ENCODE data around the gene GCK. TPM values are rescaled to one million over a fixed set of nuclear protein-coding genes. Genes with fewer than 3 reads are reported as not detected.

The GCK gene
- polyA plus RNA-seq, 1 of the 3 experiments (the other 2 are of a cell fraction) = 1.6 TPM

DNA sequence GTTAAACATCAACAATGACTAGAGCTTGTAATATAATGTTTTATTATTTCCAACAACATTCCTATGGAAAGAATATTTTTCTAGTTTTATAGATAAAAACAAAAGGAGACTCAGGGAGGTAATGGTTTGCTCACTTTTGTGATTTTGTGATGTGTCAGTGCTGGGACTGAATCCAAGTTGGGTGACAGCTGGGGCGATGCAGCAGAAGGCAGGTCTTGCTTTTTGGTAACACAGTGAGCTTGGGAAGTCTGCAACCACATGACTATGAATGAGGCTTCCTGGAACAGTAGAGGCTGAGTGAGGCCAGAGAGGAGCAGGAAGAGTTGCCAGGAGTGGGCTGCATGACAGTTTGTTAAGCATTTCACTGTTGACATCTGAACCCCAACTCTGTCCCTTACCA, 6.7 kb upstream of the GCK start:
- H3K79me2 ChIP-seq (ENCODE audit: insufficient read depth) = peaks cover 2% of the 10 kb centered on the region; the same call in 1 of the 2 replicates
- peaks cover 6% of the 10 kb centered on the region; the same call in 1 of the 2 replicates for H3K27me3 ChIP-seq (ENCODE audit: insufficient read depth)
- H4K20me1 ChIP-seq (ENCODE audit: insufficient read depth) = no peaks in the 10 kb centered on the region
- POLR2A ChIA-PET = interaction anchor here (0.6 to 1.6 kb wide), 5 partner anchors 22 to 128 kb away, joined by 3 to 5 read pairs (median 3); partner anchors contain the start of gene POLD2
- H3F3A ChIP-seq (replicated peaks; ENCODE audit: insufficient read depth) = peaks cover 8% of the 10 kb centered on the region
- H3K4me1 ChIP-seq (ENCODE audit: control insufficient read depth in 1 of 2, insufficient read depth in 2 of 2, low read depth in 1 of 2, low read length in 1 of 2) = no peaks in the 10 kb centered on the region
- WGBS (ENCODE audit: low lambda C conversion rate) = 9% methylated on average over 1 of the region's 1 CpG
- no peak for DNase-seq
- H2AFZ ChIP-seq (ENCODE audit: low read depth) = peak overlapping the region; percentile 26; the same call in 1 of the 2 replicates
- no peak for TF ChIP-seq IRF3 (IDR thresholded peaks at IDR 0.05; ENCODE audit: low read depth, low read length)
- TF ChIP-seq CTCF (IDR thresholded peaks at IDR 0.05) = no peak
- TF ChIP-seq NFIC (IDR thresholded peaks at IDR 0.05; ENCODE audit: borderline replicate concordance) = no peak
- no peak for TF ChIP-seq EP300 (IDR thresholded peaks at IDR 0.05; ENCODE audit: borderline replicate concordance in 1 of 2, low read depth in 1 of 2, low read length in 1 of 2)
- no peak for TF ChIP-seq TAF1 (IDR thresholded peaks at IDR 0.05; ENCODE audit: borderline replicate concordance, low read depth, low read length)
- TF ChIP-seq TCF12 (IDR thresholded peaks at IDR 0.05) = no peak
- no peak for TF ChIP-seq CHD2 (IDR thresholded peaks at IDR 0.05; ENCODE audit: low read length, partially characterized antibody)
- no peak for TF ChIP-seq MAX (IDR thresholded peaks at IDR 0.05; ENCODE audit: low read depth)
- TF ChIP-seq, protein P1, sequence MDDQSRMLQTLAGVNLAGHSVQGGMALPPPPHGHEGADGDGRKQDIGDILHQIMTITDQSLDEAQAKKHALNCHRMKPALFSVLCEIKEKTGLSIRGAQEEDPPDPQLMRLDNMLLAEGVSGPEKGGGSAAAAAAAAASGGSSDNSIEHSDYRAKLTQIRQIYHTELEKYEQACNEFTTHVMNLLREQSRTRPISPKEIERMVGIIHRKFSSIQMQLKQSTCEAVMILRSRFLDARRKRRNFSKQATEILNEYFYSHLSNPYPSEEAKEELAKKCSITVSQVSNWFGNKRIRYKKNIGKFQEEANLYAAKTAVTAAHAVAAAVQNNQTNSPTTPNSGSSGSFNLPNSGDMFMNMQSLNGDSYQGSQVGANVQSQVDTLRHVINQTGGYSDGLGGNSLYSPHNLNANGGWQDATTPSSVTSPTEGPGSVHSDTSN (IDR thresholded peaks at IDR 0.05) = no peak
- TF ChIP-seq YY1 (IDR thresholded peaks at IDR 0.05; ENCODE audit: low read depth) = no peak
- TF ChIP-seq FOSL2 (IDR thresholded peaks at IDR 0.05; ENCODE audit: borderline replicate concordance, low read depth) = no peak
- no peak for TF ChIP-seq POLR2AphosphoS5 (IDR thresholded peaks at IDR 0.05; ENCODE audit: low read depth, low read length)
- no peak overlapping the region for H3K4me3 ChIP-seq (ENCODE audit: low read depth in 2 of 2, low read length in 1 of 2)
- no peaks in the 10 kb centered on the region for H3K36me3 ChIP-seq (replicated peaks in 1 of 2; ENCODE audit: control insufficient read depth in 1 of 2, insufficient read depth in 2 of 2, low read length in 1 of 2)
- H3K9ac ChIP-seq = no peak overlapping the region
- H3K9me2 ChIP-seq = no peaks in the 10 kb centered on the region
- H3K27ac ChIP-seq (ENCODE audit: low read depth in 2 of 2, low read length in 1 of 2) = no peak overlapping the region
- no peak overlapping the region for H3K4me2 ChIP-seq
- CTCF ChIA-PET = interaction anchor here (0.6 to 4.6 kb wide), 34 partner anchors 9 to 365 kb away, joined by 3 to 68 read pairs (median 6); partner anchors contain the start of genes DBNL and PGAM2
- H3K9me3 ChIP-seq = no peaks in the 10 kb centered on the region

DNA sequence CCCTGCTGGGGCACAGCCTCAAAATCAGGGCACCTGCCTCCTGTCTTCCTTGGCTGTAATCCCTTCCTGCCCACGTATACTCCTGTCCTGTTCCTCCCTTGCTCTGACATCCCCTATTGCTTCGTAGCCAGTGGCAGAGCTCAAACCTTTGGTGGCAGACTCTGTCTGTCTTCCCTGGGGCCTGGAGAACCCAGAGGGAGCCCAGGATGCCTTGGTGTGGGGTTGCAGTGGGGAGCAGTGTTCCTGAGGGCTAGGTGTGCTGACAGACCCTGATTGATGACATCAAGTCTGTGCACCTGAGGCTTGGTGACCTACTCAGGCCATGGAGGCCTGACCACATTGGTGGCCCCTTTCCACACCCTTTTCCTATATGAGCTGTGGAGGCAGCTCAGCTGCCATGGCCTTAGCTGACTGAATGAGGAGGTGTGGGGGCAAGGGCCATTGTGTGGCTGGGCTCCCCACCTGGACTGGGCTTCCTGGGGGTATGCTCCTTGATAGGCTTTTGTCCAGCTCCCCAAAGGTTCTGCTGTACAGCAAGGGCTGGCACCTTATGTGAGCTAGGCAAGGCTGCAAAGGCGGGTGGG, 5.4 kb upstream of the GCK start:
- Histone ChIP-seq H3K9me2 (no peaks in the 10 kb centered on the region), H3K4me2 (no peak overlapping the region), H2AFZ (ENCODE audit: low read depth) (no peak overlapping the region), H3K36me3 (replicated peaks in 1 of 2; ENCODE audit: control insufficient read depth in 1 of 2, insufficient read depth in 2 of 2, low read length in 1 of 2) (no peaks in the 10 kb centered on the region), H3K27ac (ENCODE audit: low read depth in 2 of 2, low read length in 1 of 2) (no peak overlapping the region), H4K20me1 (ENCODE audit: insufficient read depth) (no peaks in the 10 kb centered on the region), H3K4me1 (ENCODE audit: control insufficient read depth in 1 of 2, insufficient read depth in 2 of 2, low read depth in 1 of 2, low read length in 1 of 2) (no peaks in the 10 kb centered on the region), H3K79me2 (ENCODE audit: insufficient read depth) (no peaks in the 10 kb centered on the region), H3K9ac (no peak overlapping the region), H3K9me3 (no peaks in the 10 kb centered on the region), H3F3A (replicated peaks; ENCODE audit: insufficient read depth) (peaks cover 8% of the 10 kb centered on the region), H3K27me3 (ENCODE audit: insufficient read depth) (peaks cover 6% of the 10 kb centered on the region; the same call in 1 of the 2 replicates), H3K4me3 (ENCODE audit: low read depth in 2 of 2, low read length in 1 of 2) (no peak overlapping the region)
- CTCF ChIA-PET = interaction anchor here (0.5 to 4.6 kb wide), 7 partner anchors 13 to 143 kb away, joined by 3 to 68 read pairs (median 6); no protein-coding TSS in a partner anchor
- no peak for DNase-seq
- POLR2A ChIA-PET = no interaction called here
- WGBS (ENCODE audit: low lambda C conversion rate) = 73% methylated on average over 3 of the region's 3 CpGs
- no peak for TF ChIP-seq USF1 (IDR thresholded peaks at IDR 0.05; ENCODE audit: borderline replicate concordance, low read depth)
- TF ChIP-seq JUND (IDR thresholded peaks at IDR 0.05) = no peak
- TF ChIP-seq, protein P2, sequence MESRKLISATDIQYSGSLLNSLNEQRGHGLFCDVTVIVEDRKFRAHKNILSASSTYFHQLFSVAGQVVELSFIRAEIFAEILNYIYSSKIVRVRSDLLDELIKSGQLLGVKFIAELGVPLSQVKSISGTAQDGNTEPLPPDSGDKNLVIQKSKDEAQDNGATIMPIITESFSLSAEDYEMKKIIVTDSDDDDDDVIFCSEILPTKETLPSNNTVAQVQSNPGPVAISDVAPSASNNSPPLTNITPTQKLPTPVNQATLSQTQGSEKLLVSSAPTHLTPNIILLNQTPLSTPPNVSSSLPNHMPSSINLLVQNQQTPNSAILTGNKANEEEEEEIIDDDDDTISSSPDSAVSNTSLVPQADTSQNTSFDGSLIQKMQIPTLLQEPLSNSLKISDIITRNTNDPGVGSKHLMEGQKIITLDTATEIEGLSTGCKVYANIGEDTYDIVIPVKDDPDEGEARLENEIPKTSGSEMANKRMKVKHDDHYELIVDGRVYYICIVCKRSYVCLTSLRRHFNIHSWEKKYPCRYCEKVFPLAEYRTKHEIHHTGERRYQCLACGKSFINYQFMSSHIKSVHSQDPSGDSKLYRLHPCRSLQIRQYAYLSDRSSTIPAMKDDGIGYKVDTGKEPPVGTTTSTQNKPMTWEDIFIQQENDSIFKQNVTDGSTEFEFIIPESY (IDR thresholded peaks at IDR 0.05; ENCODE audit: borderline replicate concordance, low read depth) = no peak
- no peak for TF ChIP-seq YY1 (IDR thresholded peaks at IDR 0.05; ENCODE audit: low read depth)
- TF ChIP-seq IRF3 (IDR thresholded peaks at IDR 0.05; ENCODE audit: low read depth, low read length) = no peak
- TF ChIP-seq RCOR1 (IDR thresholded peaks at IDR 0.05; ENCODE audit: low read length) = no peak
- no peak for TF ChIP-seq TCF12 (IDR thresholded peaks at IDR 0.05)
- no peak for TF ChIP-seq NFIC (IDR thresholded peaks at IDR 0.05; ENCODE audit: borderline replicate concordance)
- no peak for TF ChIP-seq FOXM1 (IDR thresholded peaks at IDR 0.05; ENCODE audit: low read depth)
- no peak for TF ChIP-seq GATA2 (CRISPR knock-in tag; IDR thresholded peaks at IDR 0.05)

Data from SK-N-SH (cell line).